ENCODE measurements around the gene UMODL1.

DNA sequence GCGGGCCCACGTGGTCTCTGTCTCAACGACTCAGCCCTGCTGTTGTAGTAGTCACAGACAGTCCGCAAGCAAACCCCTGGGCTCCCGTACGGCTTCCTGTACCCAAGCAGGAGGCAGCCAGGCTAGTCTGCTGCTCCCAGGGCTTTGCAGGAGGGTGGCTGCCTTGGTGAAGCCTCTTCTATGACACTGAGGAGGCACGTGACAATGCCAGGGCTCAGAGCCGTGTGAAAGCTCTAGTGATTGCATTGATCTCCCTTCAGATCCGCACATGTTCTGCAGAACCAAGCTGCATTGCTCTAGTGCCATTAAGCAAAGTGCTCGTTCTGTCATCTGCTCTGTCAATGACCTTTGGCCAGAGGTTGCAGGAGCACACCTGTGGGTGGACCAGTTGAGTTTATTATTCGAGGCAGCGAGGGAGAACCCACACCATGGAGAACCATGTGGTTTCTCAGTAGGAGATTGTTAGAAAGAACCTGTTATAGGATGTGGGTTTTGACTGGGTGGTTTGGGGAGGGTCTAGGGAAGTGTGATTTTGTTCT lies 18.0 kb downstream of the UMODL1 start:
- no peak for TF ChIP-seq POLR2A (IDR thresholded peaks at IDR 0.05)
- TF ChIP-seq, protein P1, sequence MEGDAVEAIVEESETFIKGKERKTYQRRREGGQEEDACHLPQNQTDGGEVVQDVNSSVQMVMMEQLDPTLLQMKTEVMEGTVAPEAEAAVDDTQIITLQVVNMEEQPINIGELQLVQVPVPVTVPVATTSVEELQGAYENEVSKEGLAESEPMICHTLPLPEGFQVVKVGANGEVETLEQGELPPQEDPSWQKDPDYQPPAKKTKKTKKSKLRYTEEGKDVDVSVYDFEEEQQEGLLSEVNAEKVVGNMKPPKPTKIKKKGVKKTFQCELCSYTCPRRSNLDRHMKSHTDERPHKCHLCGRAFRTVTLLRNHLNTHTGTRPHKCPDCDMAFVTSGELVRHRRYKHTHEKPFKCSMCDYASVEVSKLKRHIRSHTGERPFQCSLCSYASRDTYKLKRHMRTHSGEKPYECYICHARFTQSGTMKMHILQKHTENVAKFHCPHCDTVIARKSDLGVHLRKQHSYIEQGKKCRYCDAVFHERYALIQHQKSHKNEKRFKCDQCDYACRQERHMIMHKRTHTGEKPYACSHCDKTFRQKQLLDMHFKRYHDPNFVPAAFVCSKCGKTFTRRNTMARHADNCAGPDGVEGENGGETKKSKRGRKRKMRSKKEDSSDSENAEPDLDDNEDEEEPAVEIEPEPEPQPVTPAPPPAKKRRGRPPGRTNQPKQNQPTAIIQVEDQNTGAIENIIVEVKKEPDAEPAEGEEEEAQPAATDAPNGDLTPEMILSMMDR (IDR thresholded peaks at IDR 0.05) = no peak

All from testis (tissue), 2 donors.